Vagina (tissue), 2 donors: ENCODE data around the gene ZIC2. TPM values are rescaled to one million over a fixed set of nuclear protein-coding genes. Genes with fewer than 3 reads are reported as not detected.
"Not testable (repeated sequence)": the region's sequence is repeated elsewhere in the genome, so short reads cannot be mapped to it uniquely, and the experiment has no call there.

Source experiments
- DNase-seq, 2 donors: peaks; one replicate each; pipeline ENCODE4 v3.0.0-alpha.2; 2017; ENCODE audit errors: extremely low spot score in 2 of 2
- H3K27ac ChIP-seq: fragments of 200-600 bp; sonication (generic); one replicate; pipeline ENCODE4 v1.5.1; 2019
- H3K27me3 ChIP-seq: fragments of 200-600 bp; sonication (generic); one replicate; pipeline ENCODE4 v1.5.1; 2019
- H3K36me3 ChIP-seq, 2 donors: fragments of 200-600 bp; sonication (generic); one replicate each; pipeline ENCODE4 v1.5.1; 2017 to 2019
- H3K4me1 ChIP-seq: fragments of 200-600 bp; sonication (generic); one replicate; pipeline ENCODE4 v1.5.1; 2019
- H3K4me3 ChIP-seq, 2 donors: fragments of 200-600 bp; sonication (generic); 1 replicate in 1 of 2; 2 replicates in 1 of 2; pipeline ENCODE4 v1.5.1; 2016 to 2019
- H3K9me3 ChIP-seq: fragments of 200-600 bp; sonication (generic); one replicate; pipeline ENCODE4 v1.5.1; 2019
- POLR2A ChIP-seq, 2 donors: fragments of 450-650 bp; IDR thresholded peaks; one replicate each; pipeline ENCODE4 v1.6.1; 2017; ENCODE audit warnings: antibody characterized with exemption in 2 of 2, mild to moderate bottlenecking in 2 of 2, moderate library complexity in 2 of 2
- POLR2AphosphoS5 ChIP-seq, 2 donors: sonication (generic); formaldehyde crosslinking; IDR thresholded peaks; one replicate each; pipeline ENCODE4 v1.9.0; 2017; ENCODE audit warnings: antibody characterized with exemption in 2 of 2, mild to moderate bottlenecking in 2 of 2, low read depth in 1 of 2; ENCODE audit not compliant: insufficient read depth in 1 of 2
- intact Hi-C: fragments of 100-400 bp; cut with DNase I; formaldehyde crosslinking; loops from one replicate; pipeline ENCODE4 v1.15.1; 2023
- total RNA-seq: library from RNA; depleted of rRNA; stranded (reverse); fragments of >200 nt; gene quantifications from one replicate; pipeline ENCODE4 v1.2.3, GENCODE V29; 2016
- TF ChIP-seq, protein P1 (sequence below), 3 experiments: fragments of 450-650 bp in 2 of 3; fragments of 200-600 bp in 1 of 3; sonication (generic) in 1 of 3; IDR thresholded peaks; one replicate each; pipeline ENCODE4 v1.5.1; 2017 to 2019; ENCODE audit warnings: antibody characterized with exemption in 3 of 3, mild to moderate bottlenecking in 2 of 3, moderate library complexity in 2 of 3

ZIC2 gene
- total RNA-seq, 1 donor from 2014 or later = not detected

DNA sequence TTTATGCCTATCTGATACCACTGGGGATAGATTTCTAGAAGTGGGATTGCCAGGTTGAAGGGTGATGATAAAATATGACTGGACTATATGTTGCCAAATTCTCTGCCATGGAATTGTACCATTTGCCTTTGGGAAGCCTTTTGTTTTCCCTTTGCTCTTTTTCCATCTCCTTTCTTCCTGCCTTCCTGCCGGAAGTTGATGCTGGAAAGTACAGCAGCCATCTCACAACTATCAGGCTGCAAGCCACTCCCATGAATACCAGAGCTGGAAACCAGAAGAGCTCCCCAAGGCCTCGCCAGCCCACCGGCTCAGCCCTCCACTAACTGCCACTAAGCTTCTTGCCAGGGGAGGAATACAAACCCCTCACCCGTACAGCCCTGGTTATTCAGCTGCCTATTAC is 39.7 kb upstream of the ZIC2 start:
- DNase-seq = no peak
- H3K36me3 ChIP-seq = no peaks in the 10 kb centered on the region
- H3K27ac ChIP-seq = no peak overlapping the region
- H3K4me3 ChIP-seq = no peak overlapping the region
- H3K9me3 ChIP-seq = no peaks in the 10 kb centered on the region
- no peaks in the 10 kb centered on the region for H3K27me3 ChIP-seq
- no peaks in the 10 kb centered on the region for H3K4me1 ChIP-seq
- TF ChIP-seq, protein P1, sequence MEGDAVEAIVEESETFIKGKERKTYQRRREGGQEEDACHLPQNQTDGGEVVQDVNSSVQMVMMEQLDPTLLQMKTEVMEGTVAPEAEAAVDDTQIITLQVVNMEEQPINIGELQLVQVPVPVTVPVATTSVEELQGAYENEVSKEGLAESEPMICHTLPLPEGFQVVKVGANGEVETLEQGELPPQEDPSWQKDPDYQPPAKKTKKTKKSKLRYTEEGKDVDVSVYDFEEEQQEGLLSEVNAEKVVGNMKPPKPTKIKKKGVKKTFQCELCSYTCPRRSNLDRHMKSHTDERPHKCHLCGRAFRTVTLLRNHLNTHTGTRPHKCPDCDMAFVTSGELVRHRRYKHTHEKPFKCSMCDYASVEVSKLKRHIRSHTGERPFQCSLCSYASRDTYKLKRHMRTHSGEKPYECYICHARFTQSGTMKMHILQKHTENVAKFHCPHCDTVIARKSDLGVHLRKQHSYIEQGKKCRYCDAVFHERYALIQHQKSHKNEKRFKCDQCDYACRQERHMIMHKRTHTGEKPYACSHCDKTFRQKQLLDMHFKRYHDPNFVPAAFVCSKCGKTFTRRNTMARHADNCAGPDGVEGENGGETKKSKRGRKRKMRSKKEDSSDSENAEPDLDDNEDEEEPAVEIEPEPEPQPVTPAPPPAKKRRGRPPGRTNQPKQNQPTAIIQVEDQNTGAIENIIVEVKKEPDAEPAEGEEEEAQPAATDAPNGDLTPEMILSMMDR (IDR thresholded peaks at IDR 0.05) = no peak
- intact Hi-C loops = no loop called here

DNA sequence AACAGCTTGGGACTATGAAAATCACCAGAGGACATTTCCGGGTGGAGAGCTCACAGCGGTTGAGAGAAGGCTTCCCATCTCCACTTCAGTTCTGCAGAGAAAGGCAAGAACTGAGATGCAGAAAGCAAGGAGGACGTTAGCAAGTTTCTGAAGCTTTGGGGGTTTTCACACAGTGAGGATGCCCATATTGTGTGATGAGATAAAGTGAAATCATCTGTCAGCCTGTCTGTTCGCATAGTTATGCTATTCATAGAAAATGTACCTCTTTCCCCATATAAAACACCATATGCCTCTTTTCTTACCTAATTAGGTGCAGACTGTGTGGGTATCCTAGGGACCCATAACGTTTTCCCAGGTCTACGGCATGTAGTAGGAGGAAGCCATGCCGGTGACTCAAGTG is 37.5 kb upstream of the ZIC2 start:
- no peaks in the 10 kb centered on the region for H3K36me3 ChIP-seq
- TF ChIP-seq, protein P1 (IDR thresholded peaks at IDR 0.05) = no peak
- TF ChIP-seq POLR2A (IDR thresholded peaks at IDR 0.05) (no peak), POLR2AphosphoS5 (IDR thresholded peaks at IDR 0.05; ENCODE audit: insufficient read depth in 1 of 2, low read depth in 1 of 2) (no peak)
- no peaks in the 10 kb centered on the region for H3K4me1 ChIP-seq
- no peaks in the 10 kb centered on the region for H3K9me3 ChIP-seq
- no peaks in the 10 kb centered on the region for H3K27me3 ChIP-seq
- no peak for DNase-seq
- H3K27ac ChIP-seq = no peak overlapping the region
- intact Hi-C loops = no loop called here
- H3K4me3 ChIP-seq = no peak overlapping the region

DNA sequence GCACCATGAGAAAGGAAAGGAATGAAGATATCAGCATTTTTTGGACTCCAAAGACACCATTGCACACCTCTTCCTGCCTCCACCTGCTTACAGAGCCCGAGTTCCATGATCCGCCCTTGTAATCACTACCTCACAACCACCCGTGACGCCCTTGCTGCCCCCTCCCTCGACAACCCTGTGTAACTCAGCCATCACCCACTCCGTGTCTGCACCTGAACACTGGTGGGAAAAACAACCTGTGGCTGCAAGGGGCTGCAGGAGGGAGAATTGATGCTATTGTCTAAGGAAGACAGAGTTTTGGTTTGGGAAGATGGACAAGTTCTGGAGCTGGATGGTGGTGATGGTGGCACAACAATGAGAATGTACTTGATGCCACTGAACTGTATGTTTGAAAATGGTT is 37.0 kb upstream of the ZIC2 start:
- Histone ChIP-seq H3K4me1 (no peaks in the 10 kb centered on the region), H3K27ac (no peak overlapping the region), H3K4me3 (no peak overlapping the region), H3K9me3 (no peaks in the 10 kb centered on the region), H3K36me3 (no peaks in the 10 kb centered on the region), H3K27me3 (no peaks in the 10 kb centered on the region)
- intact Hi-C loops = no loop called here
- TF ChIP-seq POLR2AphosphoS5 (IDR thresholded peaks at IDR 0.05; ENCODE audit: insufficient read depth in 1 of 2, low read depth in 1 of 2) = no peak
- TF ChIP-seq, protein P1 (IDR thresholded peaks at IDR 0.05) = no peak
- no peak for TF ChIP-seq POLR2A (IDR thresholded peaks at IDR 0.05)
- DNase-seq = no peak

DNA sequence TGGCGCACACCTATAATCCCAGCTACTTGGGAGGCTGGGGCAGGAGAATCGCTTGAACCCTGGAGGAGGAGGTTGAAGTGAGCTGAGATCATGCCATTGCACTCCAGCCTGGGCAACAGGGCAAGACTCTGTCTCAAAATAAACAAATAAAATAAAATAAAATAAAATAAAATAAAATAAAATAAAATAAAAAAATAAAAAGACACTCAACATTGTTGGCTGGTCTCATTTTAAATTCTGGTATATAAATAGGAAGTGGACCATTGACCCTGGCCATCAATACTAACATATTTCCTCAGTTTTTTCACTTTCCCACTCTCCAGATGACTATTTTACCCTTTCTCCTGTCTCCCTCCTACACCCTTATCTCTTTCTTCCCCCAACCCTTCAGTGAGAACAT is 36.1 kb upstream of the ZIC2 start:
- H3K9me3 ChIP-seq, H3K4me3 ChIP-seq, H3K36me3 ChIP-seq, H3K27ac ChIP-seq, H3K4me1 ChIP-seq, H3K27me3 ChIP-seq, intact Hi-C loops, DNase-seq: not testable (repeated sequence)

DNA sequence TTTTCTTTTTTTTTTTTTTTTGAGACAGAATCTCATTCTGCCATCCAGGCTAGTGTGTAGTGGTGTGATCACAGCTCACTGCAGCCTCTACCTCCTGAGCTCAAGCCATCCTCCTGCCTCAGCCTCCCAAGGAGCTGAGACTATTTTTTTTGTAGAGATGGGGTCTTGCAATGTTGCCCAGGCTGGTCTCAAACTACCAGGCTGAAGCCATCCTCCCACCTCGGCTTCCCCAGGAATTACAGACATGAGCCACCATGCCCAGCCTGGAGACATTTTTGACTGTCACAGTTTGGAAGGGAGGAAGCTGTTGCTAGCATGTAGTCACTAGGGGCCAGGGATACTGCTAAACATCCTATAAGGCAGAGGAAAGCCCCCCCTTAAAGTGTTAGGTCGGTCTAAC is 33.9 kb upstream of the ZIC2 start:
- Histone ChIP-seq H3K4me3 (no peak overlapping the region), H3K36me3 (no peaks in the 10 kb centered on the region), H3K9me3 (no peaks in the 10 kb centered on the region), H3K27ac (no peak overlapping the region), H3K4me1 (no peaks in the 10 kb centered on the region), H3K27me3 (no peaks in the 10 kb centered on the region)
- no peak for DNase-seq
- intact Hi-C loops = no loop called here
- no peak for TF ChIP-seq POLR2A (IDR thresholded peaks at IDR 0.05)

DNA sequence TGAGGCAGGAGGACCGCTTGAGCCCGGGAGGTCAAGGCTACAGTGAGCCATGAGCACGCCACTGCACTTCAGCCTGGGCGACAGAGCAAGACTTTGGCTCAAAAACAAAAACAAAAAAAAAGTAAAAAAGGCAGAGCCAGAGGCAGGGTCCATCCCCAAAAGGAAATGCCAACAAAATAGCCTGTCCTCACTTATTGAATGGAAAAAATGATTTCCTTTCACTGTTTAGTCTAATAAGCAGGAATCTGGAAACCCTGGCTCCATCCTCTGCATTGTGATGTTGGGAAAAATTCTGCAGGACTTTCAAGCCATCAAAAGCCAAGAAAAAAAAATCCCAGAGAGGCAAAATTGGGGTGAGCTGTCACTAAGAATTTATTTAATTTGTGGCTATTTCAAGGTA is 33.2 kb upstream of the ZIC2 start:
- no peak overlapping the region for H3K4me3 ChIP-seq
- no peaks in the 10 kb centered on the region for H3K9me3 ChIP-seq
- H3K36me3 ChIP-seq = no peaks in the 10 kb centered on the region
- no peak for DNase-seq
- no peak overlapping the region for H3K27ac ChIP-seq
- no peaks in the 10 kb centered on the region for H3K4me1 ChIP-seq
- intact Hi-C loops = no loop called here
- TF ChIP-seq POLR2A (IDR thresholded peaks at IDR 0.05) (no peak), POLR2AphosphoS5 (IDR thresholded peaks at IDR 0.05; ENCODE audit: insufficient read depth in 1 of 2, low read depth in 1 of 2) (no peak)
- TF ChIP-seq, protein P1 (IDR thresholded peaks at IDR 0.05) = no peak
- H3K27me3 ChIP-seq = no peaks in the 10 kb centered on the region
